RCC 7860 (cell line): ENCODE measurements around the gene ANKRD13A.
A peak's percentile ranks its signal among the peaks of the same experiment; 100 is the strongest.
"Not testable (repeated sequence)": the region's sequence is repeated elsewhere in the genome, so short reads cannot be mapped to it uniquely, and the experiment has no call there.

Experiments used
- DNase-seq: peaks from one replicate; pipeline ENCODE4 v3.0.0-alpha.2; 2015; ENCODE audit warnings: low spot score
- FAIRE-seq: peaks from 2 replicates; lab custom pipeline; 2012; peaks lifted over from hg19 to GRCh38; lab: Jason Lieb, UNC

Gene ANKRD13A

DNA sequence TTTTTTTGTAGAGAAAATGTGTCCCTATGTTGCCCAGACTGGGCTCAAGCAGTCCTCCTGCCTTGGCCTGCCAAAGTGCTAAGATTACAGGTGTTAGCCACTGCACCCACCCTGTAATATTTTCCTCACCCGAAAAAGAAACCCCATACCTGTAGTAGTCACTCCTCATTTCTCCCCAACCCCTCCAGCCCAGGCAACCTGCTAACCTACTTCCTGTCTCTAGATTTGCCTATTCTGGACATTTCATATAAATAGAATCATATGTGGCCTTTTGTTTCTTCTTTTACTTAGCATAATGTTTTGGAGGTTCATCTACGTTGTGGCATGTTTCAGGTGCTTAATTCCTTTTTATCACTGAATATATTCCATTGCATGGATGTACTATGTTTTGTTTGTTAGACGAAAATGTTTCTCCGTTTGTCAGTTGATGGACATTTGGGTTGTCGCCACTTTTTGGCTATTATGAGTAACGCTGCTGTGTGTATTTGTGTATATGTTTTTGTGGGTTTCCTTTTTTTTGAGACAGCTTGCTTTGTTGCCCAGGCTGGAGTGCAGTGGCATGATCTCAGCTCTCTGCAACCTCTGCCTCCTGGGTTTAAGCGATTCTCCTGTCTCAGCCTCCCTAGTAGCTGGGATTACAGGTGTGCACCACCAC lies 6.2 kb downstream of the ANKRD13A start:
- no peak for FAIRE-seq

GRCh38 chr12:110006115-110006514 lies 6.9 kb downstream of the ANKRD13A start:
- FAIRE-seq (no peak), DNase-seq (no peak)

More for the DNA sequence above, 6.2 kb downstream of the ANKRD13A start:
- DNase-seq, result no peak

DNA sequence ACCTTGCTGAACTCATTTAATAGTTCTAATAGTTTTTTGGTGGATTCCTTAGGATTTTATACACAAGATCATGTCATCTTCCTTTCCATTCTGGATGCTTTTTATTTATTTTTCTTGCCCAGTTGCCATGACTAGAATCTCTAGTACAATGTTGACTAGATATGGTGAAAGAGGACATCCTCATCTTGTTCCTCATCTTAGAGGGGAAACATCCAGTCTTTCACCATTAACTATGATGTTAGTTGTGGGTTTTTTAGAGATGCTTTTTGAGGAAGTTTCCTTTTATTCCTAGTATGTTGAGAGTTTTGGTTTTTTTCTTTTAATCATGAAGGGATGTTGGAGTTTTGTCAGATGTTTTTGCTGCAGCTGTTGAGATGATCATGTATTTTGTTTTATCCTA lies 8.7 kb downstream of the ANKRD13A start:
- DNase-seq (no peak), FAIRE-seq (no peak)

DNA sequence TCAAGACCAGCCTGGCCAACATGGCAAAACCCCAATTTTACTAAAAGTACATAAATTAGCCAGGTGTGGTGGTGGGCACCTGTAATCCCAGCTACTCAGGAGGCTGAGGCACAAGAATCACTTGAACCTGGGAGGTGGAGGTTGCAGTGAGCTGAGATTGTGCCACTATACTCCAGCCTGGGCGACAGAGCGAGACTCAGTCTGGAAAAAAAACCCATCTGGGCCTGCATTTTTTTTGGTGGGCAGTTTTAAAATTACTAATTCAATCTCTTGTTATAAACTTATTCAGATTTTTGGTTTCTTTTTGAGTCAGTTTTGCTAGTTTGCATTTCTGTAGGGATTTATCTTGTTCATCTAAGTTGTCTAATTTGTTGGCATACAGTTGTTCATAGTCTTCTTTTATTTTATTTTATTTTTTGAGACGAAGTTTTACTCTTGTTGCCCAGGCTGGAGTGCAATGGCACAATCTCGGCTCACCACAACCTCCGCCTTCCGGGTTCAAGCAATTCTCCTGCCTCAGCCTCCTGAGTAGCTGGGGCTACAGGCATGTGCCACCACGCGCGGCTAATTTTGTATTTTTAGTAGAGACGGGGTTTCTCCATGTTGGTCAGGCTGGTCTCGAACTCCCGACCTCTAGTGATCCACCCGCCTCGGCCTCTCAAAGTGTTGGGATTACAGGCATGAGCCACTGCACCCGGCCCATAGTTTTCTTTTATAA lies 9.6 kb downstream of the ANKRD13A start:
- not testable (repeated sequence) for DNase-seq, FAIRE-seq

DNA sequence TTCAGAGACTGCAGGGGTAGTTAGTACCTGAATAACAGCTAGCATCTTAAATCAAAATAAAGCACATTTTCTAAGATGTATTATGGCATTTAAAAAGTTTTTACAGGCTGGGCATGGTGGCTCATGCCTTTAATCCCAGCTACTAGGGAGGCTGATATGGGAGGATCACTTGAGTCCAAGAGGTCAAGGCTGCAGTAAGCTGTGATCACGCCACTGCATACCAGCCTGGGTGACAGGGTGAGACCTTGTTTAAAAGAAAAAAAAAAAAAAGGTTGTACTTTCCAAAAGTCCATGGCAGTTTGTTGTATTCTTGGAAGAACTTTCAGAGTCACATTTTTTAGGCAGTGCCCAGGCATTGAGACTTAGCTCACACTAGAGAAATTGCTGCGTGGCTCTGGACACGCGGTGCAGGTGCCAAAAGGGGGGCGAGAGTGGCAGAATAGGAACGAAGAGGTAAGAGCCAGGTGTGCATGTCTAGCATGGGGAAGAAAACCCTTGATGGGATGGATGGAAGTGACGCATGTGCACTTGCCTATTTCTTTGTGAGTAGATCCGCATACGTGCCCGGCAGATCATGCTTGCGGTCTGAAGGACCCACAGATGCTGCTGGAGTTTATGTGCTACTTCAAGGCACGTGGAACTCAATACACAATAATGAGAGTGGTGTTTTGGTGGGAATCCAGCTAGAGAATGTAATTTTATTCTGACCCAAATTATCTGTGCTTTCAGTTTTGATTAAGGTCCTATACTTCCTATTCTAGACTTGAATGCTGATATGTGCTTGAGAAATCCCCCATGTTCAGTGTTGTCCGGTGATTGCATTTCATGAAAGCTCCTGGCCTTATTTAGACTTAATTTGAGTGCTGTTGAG lies 11.9 kb downstream of the ANKRD13A start:
- FAIRE-seq (no peak), DNase-seq (no peak)

- FAIRE-seq (no peak), DNase-seq (no peak)
These were observed 12.9 kb downstream of the ANKRD13A start for GRCh38 chr12:110012137-110012536.

DNA sequence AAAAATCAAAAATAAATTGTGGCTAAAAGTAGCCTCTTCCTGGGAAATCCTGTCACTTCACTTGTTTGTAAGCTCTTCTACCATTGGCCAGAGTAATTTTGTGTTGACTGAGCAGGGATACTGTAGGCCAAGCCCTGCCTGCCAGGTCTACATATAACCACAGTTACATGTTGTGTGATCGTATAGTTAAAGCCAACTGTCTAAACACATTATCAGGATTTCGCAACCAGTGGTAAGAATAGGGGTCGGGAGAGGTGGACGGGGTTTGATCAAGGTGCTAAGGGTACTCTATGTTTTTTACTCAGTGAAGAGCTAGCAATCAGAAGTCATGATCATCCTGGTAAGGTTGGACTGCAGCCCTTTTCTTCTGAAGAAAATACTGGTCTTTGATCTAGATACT lies 13.4 kb downstream of the ANKRD13A start:
- FAIRE-seq, result no peak
- no peak for DNase-seq

DNA sequence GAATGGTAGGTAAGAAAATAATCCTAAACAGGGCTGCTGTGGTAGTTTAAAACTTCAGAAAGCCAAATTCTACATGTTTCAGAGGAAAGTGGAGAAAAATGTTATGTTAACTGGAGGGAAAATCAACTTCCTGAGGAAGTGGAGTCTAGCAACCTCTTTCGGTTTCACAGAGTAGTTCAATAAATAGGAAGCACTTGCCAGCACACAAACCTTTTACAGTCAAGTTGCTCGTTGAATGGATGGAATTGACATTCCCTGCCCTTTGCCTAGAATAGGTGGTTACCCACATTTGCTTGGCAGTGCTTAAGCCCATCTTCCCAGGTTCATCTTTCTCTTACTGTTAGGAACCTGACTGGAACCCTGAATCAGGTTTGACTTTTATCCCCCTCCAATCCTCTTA lies 15.9 kb downstream of the ANKRD13A start:
- FAIRE-seq (no peak), DNase-seq (no peak)

- FAIRE-seq, result no peak
- DNase-seq, result no peak
These were observed 21.7 kb downstream of the ANKRD13A start for GRCh38 chr12:110020956-110021355.

DNA sequence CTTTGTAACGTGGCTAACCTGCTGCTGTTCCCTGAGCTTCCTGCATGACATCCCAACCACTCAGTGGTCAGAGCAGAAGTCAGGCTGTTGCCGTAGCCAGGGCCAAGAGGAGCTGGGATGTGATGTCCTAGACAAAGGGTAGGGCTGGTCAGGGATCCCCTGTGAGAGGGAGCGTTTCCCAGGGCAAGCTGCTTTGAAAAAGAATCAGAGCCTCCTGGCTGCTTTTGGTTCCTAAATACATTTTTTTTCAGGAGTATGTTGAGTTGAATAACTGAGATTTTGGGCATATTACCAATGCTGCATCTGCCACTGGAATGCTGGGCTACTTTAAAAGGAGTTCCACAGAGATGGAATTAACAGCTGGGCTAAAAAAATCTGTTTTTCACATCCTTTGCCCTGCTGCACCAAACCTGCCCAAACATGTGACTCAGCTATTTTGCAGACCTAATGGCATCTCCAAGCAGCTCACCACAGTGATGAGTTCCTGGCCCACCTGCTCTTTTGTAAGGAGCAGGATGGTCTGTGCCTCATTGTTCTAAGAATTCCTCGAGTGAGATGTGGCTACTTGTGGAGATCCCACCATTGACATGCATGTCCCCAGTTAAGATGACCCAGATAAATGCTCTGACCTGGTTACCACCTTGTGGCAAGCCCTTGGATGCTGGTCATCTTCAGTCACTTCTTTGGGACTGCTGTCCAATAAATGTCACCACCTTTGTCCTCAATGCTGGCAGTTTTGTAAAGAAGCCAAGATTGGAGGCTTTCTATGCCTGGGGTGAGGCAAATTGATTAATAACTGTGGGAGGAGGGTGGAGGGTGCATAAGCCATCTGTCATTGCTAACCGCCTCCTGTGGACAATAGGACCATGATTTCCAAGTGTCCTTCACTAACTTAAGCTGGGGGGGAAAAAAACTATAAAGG lies 24.1 kb downstream of the ANKRD13A start:
- no peak for DNase-seq
- FAIRE-seq, result no peak

DNA sequence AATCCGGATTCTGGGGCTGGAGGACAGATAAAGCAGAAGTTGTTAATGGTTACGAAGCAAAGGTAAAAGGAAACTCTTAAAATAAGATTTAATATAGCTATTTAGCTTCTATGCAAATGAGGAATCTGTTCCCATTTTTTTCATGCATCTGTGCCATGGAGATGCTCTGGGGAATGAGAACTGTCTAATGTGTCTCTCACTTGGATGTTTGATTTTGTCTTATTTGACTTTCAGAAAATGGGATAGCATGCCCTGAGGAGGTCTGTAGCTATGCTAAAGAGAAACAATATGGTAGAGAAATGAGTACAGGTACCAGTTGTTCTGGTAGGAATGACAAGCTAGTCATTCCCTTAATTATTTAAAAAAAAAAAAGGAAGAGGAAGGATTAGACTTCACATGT lies 24.8 kb downstream of the ANKRD13A start:
- DNase-seq (no peak), FAIRE-seq (no peak)

DNA sequence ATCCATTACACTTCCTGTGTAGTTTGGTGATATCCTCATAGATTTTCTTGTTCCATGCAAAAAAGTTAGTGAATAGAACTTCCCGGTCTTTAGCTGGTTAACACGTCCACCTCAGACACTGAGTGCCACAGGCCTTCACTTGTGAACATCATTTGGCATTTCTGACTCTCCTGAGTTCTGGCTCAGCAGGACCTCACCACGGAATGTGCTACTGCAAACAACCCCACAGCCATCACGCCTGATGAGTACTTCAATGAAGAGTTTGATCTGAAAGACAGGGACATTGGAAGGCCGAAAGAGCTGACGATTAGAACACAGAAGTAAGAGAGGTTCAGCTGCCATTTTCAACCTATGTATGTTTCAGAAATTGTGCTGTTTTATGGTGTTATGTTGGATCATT lies 29.1 kb downstream of the ANKRD13A start:
- DNase-seq (no peak), FAIRE-seq (no peak)

- DNase-seq, result no peak
- no peak for FAIRE-seq
These were observed 30.1 kb downstream of the ANKRD13A start for GRCh38 chr12:110029290-110029815.

GRCh38 chr12:110033888-110034287 lies 34.7 kb downstream of the ANKRD13A start:
- no peak for FAIRE-seq

GRCh38 chr12:110035534-110036104 lies 36.4 kb downstream of the ANKRD13A start:
- FAIRE-seq (no peak), DNase-seq (no peak)

More at GRCh38 chr12:110033888-110034287, 34.7 kb downstream of the ANKRD13A start:
- DNase-seq, result no peak

DNA sequence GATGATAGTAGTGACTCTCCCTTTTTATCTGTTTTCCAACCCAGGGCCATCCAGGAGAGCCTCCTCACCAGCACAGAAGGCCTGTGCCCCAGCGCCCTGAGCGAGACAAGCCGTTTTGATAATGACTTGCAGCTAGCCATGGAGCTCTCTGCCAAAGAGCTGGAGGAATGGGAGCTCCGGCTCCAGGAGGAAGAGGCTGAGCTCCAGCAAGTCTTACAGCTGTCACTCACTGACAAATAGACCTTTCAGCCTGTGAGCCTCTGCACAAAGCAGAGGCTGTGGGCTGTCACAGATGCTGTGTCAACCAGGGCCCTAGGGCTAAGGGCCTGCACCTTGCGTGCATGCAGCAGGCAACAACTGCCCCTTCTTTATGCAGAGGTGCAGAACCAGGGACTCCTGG lies 38.1 kb downstream of the ANKRD13A start:
- DNase-seq, result no peak
- FAIRE-seq, result no peak

- DNase-seq (no peak), FAIRE-seq (no peak)
These were observed 39.5 kb downstream of the ANKRD13A start for GRCh38 chr12:110038741-110039084.

DNA sequence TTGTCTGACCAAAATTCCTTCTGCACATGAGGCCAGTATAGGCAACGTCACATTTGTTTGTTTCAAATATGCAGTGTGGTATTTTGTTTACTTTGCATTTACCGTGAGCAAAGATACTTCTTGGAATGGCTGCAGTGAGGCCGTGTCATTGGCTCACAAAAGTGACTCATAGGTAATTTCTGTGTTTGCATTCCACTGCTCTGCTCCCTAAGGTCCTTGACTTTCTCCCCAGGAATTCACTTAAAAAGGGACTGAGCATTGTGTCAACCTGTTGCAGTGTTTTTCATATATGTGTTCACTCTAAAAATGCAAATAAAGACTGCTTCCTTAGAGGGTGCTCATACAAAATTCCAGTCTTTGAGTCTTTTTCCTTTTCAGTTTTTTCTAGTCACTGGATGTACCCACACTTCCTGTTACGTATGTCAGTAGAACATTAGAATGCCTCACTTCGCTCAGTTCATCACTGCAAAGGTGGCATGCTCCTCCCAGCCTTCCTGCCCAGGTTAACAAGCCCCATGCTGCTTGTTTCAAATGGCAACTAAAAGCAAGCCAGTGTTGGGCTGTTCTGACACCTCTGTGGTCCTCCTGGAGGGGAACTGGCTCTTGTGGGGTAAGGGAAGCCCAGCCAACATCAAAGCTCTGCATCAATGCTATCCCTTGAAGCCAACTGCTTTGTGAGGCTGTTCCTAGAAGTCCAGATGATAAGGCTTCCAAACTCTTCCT lies 40.0 kb downstream of the ANKRD13A start:
- FAIRE-seq, result peak; percentile 75

GRCh38 chr12:110042264-110042663 lies 43.0 kb downstream of the ANKRD13A start:
- no peak for FAIRE-seq
- DNase-seq, result no peak

More for the DNA sequence above, 40.0 kb downstream of the ANKRD13A start:
- peak; percentile 71 for DNase-seq
